Omental fat pad (tissue), 4 donors: Measurements from ENCODE around the gene NSMF. TPM values are rescaled to one million over a fixed set of nuclear protein-coding genes. Genes with fewer than 3 reads are reported as not detected.

Experiments
- ATAC-seq: fragments of 150-250 bp; one replicate; pipeline ENCODE4 v1.9.1; 2016; ENCODE audit warnings: mild to moderate bottlenecking, moderate library complexity; ENCODE audit not compliant: low FRiP score
- DNase-seq: peaks from one replicate; pipeline ENCODE4 v3.0.0-alpha.2; 2019; ENCODE audit warnings: low spot score
- total RNA-seq, 4 donors: library from RNA; depleted of rRNA; stranded (reverse); fragments of >200 nt; gene quantifications; one replicate each; pipeline ENCODE4 v1.1.0, GENCODE V29; 2016
- TF ChIP-seq, protein P1 (sequence below), 3 donors: fragments of 450-650 bp; IDR thresholded peaks; one replicate each; pipeline ENCODE4 v1.5.1; 2016 to 2017; ENCODE audit warnings: antibody characterized with exemption in 3 of 3, mild to moderate bottlenecking in 3 of 3, moderate library complexity in 2 of 3

The NSMF gene
- total RNA-seq, 4 donors from 2014 or later = 29.6 to 59.9 (median 31.5) TPM

- DNase-seq (no peak), ATAC-seq (no peak)
- TF ChIP-seq, protein P1, sequence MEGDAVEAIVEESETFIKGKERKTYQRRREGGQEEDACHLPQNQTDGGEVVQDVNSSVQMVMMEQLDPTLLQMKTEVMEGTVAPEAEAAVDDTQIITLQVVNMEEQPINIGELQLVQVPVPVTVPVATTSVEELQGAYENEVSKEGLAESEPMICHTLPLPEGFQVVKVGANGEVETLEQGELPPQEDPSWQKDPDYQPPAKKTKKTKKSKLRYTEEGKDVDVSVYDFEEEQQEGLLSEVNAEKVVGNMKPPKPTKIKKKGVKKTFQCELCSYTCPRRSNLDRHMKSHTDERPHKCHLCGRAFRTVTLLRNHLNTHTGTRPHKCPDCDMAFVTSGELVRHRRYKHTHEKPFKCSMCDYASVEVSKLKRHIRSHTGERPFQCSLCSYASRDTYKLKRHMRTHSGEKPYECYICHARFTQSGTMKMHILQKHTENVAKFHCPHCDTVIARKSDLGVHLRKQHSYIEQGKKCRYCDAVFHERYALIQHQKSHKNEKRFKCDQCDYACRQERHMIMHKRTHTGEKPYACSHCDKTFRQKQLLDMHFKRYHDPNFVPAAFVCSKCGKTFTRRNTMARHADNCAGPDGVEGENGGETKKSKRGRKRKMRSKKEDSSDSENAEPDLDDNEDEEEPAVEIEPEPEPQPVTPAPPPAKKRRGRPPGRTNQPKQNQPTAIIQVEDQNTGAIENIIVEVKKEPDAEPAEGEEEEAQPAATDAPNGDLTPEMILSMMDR (IDR thresholded peaks at IDR 0.05) = no peak
Observed at GRCh38 chr9:137406085-137406760, 52.9 kb downstream of the NSMF start.

- DNase-seq (no peak), ATAC-seq (no peak)
- TF ChIP-seq, protein P1 (IDR thresholded peaks at IDR 0.05) = no peak
Observed at GRCh38 chr9:137405677-137406081, 53.5 kb downstream of the NSMF start.

- ATAC-seq = no peak
- no peak for DNase-seq
- TF ChIP-seq, protein P1 (IDR thresholded peaks at IDR 0.05) = no peak
Observed at GRCh38 chr9:137404961-137405567, 54.1 kb downstream of the NSMF start.

GRCh38 chr9:137403269-137403668, 55.9 kb downstream of the NSMF start:
- ATAC-seq (no peak), DNase-seq (no peak)
- TF ChIP-seq, protein P1 (IDR thresholded peaks at IDR 0.05) = no peak

GRCh38 chr9:137402746-137403145, 56.4 kb downstream of the NSMF start:
- TF ChIP-seq, protein P1 (IDR thresholded peaks at IDR 0.05) = no peak
- DNase-seq (no peak), ATAC-seq (no peak)

DNA sequence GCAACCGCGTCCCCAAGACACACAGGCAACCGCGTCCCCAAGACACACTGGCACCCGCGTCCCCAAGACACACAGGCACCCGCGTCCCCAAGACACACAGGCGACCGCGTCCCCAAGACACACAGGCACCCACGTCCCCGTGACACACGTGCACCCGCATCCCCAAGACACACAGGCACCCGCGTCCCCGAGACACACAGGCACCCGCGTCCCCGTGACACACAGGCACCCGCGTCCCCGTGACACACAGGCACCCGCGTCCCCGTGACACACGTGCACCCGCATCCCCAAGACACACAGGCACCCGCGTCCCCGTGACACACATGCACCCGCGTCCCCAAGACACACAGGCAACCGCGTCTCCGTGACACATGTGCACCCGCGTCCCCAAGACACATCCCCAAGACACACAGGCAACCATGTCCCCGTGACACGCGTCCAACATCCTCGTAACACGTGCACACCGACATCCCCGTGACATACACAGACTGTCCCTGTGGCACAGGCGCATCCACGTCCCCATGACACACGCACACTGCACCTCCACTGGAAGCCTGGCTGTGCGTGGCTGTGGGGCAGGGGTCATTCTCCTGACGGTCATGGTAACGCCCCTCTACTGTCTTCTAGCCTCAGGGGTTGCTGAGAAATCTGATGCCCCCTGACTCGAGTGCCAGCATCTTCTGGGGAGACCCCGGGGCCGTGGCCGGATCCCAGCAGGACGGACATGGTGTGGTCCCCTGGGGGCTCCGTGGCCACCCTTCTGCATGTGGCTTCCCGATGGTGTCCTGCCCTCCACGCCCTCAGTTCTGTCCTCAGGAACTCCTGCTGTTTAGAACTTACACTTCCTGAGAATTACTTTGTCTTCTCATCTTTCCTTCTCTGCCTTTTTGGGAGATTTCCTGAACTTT, 60.3 kb downstream of the NSMF start:
- TF ChIP-seq, protein P1 (IDR thresholded peaks at IDR 0.05) = no peak
- no peak for DNase-seq
- no peak for ATAC-seq
